ENCODE results near the gene KRT71. TPM values are rescaled to one million over a fixed set of nuclear protein-coding genes. Genes with fewer than 3 reads are reported as not detected.

KRT71 gene
- total and polyA plus RNA-seq, 2 of the 8 experiments (the other 6 are each of a cell fraction or from before 2014, with no cell fraction given) = not detected

DNA sequence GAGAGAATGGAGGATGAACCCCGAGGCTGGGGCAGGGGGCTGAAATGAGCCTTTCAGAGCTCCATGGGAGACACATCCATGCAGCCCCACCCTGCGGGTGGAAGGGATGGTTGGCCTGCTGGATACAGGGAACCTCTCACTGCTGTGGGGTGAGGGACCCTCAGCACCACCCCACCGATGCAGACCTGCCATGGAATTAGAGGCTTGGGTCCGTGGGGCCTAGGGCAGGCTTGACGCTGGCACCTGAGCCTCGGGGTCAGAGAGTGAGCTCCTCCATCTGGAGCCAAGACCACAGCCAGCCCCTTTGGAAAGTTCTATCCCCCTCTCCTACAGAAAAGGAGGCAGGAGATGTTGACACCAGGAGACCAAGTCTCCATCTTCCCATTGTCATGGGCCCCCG lies 28.1 kb upstream of the KRT71 start:
- H3K4me1 ChIP-seq (replicated peaks in 1 of 4; ENCODE audit: control insufficient read depth in 3 of 4, insufficient read depth in 4 of 4, low read length in 3 of 4) = no peaks in the 10 kb centered on the region
- ChIA-PET POLR2A (ENCODE audit: partially characterized antibody) (no interaction called here), CTCF (ENCODE audit: partially characterized antibody) (interaction anchor here (1.1 to 23.2 kb wide), 16 partner anchors 8 to 405 kb away, joined by 3 to 502 read pairs (median 8); partner anchors contain the start of gene KRT74)
- no peak overlapping the region for H2BK120ac ChIP-seq (replicated peaks; ENCODE audit: low read depth, low read length)
- H3K23me2 ChIP-seq (ENCODE audit: low read depth, low read length) = no peaks in the 10 kb centered on the region
- H3K14ac ChIP-seq (ENCODE audit: insufficient read length) = no peak overlapping the region
- no peak for TF ChIP-seq MAFK (IDR thresholded peaks at IDR 0.05; ENCODE audit: low read depth, low read length)
- no peak for TF ChIP-seq KDM1A (IDR thresholded peaks at IDR 0.05; ENCODE audit: borderline replicate concordance, low read length)
- TF ChIP-seq SP4 (IDR thresholded peaks at IDR 0.05; ENCODE audit: low read length) = no peak
- no peak for TF ChIP-seq ATF3 (IDR thresholded peaks at IDR 0.05; ENCODE audit: insufficient read depth, low read depth, low read length)
- TF ChIP-seq TCF12 (IDR thresholded peaks at IDR 0.05; ENCODE audit: low read depth, low read length) = no peak
- TF ChIP-seq CHD2 (IDR thresholded peaks at IDR 0.05; ENCODE audit: low read length) = no peak
- TF ChIP-seq NANOG (IDR thresholded peaks at IDR 0.05; ENCODE audit: insufficient read depth, low read depth, low read length, poor library complexity, severe bottlenecking) = no peak
- no peak for TF ChIP-seq RFX5 (IDR thresholded peaks at IDR 0.05; ENCODE audit: borderline replicate concordance, low read depth, low read length)
- no peak for TF ChIP-seq EGR1 (IDR thresholded peaks at IDR 0.05; ENCODE audit: borderline replicate concordance, low read depth, low read length)
- no peak overlapping the region for H2BK15ac ChIP-seq (ENCODE audit: low read length)
- no peaks in the 10 kb centered on the region for H3K36me3 ChIP-seq (ENCODE audit: control insufficient read depth in 2 of 4, insufficient read depth in 4 of 4, low read length in 3 of 4)
- WGBS, 2 experiments (ENCODE audit: extremely low coverage in 1 of 2, insufficient coverage in 1 of 2, insufficient read length in 1 of 2, insufficient replicate concordance in 2 of 2, low coverage in 1 of 2, low lambda C conversion rate in 2 of 2, missing lambda C conversion rate in 1 of 2) = 88% methylated on average over 7 of the region's 7 CpGs; no CpG with 5 or more reads in 1 of the 2 experiments
- no peaks in the 10 kb centered on the region for H4K20me1 ChIP-seq (replicated peaks in 1 of 2; ENCODE audit: control insufficient read depth in 1 of 2, insufficient read depth in 2 of 2, low read length in 2 of 2)
- H3K79me1 ChIP-seq (ENCODE audit: low read depth, low read length) = no peaks in the 10 kb centered on the region
- no peak overlapping the region for H2BK5ac ChIP-seq (ENCODE audit: low read depth, low read length)
- H3K4me3 ChIP-seq (ENCODE audit: extremely low read depth in 1 of 4, insufficient read depth in 2 of 4, low read depth in 3 of 4, low read length in 4 of 4) = no peak overlapping the region
- H3K9ac ChIP-seq (replicated peaks in 1 of 4; ENCODE audit: extremely low read depth in 1 of 4, low read depth in 3 of 4, low read length in 3 of 4) = no peak overlapping the region
- H4K91ac ChIP-seq (replicated peaks; ENCODE audit: insufficient read length, low read length) = no peak overlapping the region
- H4K5ac ChIP-seq (ENCODE audit: insufficient read length, low read depth, low read length) = no peak overlapping the region
- H2BK20ac ChIP-seq (ENCODE audit: low read length) = no peak overlapping the region
- H3K9me3 ChIP-seq (ENCODE audit: insufficient read depth in 2 of 2, low read depth in 1 of 2, low read length in 1 of 2) = no peaks in the 10 kb centered on the region
- no peaks in the 10 kb centered on the region for H3K79me2 ChIP-seq (ENCODE audit: control insufficient read depth in 1 of 2, insufficient read depth in 2 of 2, low read length in 2 of 2)
- no peak for FAIRE-seq
- H2BK12ac ChIP-seq (ENCODE audit: low read depth, low read length) = no peak overlapping the region
- no peak for DNase-seq (ENCODE audit: low read depth in 1 of 2, low spot score in 2 of 2)
- no peak overlapping the region for H3K56ac ChIP-seq (replicated peaks; ENCODE audit: insufficient read length, low read depth, low read length)
- H2AFZ ChIP-seq (ENCODE audit: low read length) = no peak overlapping the region
- H3K18ac ChIP-seq (ENCODE audit: extremely low read depth, low read length) = no peak overlapping the region
- H3K4ac ChIP-seq (replicated peaks; ENCODE audit: insufficient read length, low read depth, low read length) = no peak overlapping the region
- no peaks in the 10 kb centered on the region for H3K27me3 ChIP-seq (replicated peaks in 1 of 4; ENCODE audit: control insufficient read depth in 3 of 4, extremely low read depth in 1 of 4, insufficient read depth in 3 of 4, low read length in 3 of 4)
- H3K27ac ChIP-seq (ENCODE audit: low read depth, low read length) = no peak overlapping the region
- no peak overlapping the region for H4K8ac ChIP-seq (ENCODE audit: extremely low read depth, insufficient read depth, low read length)
- H2AK5ac ChIP-seq (ENCODE audit: low read depth, low read length) = no peak overlapping the region
- H3K4me2 ChIP-seq (ENCODE audit: insufficient read depth in 1 of 2, low read depth in 2 of 2, low read length in 2 of 2) = no peak overlapping the region
- no peak overlapping the region for H3K23ac ChIP-seq (ENCODE audit: insufficient read length)

All from H1 (cell line).